Hepatocyte (in vitro differentiated cells): Measurements from ENCODE around the gene FGF12. TPM values are rescaled to one million over a fixed set of nuclear protein-coding genes. Genes with fewer than 3 reads are reported as not detected.

Experiments
- DNase-seq: peaks from one replicate; pipeline ENCODE4 v3.0.0-alpha.2; 2016; ENCODE audit warnings: low spot score
- H2AFZ ChIP-seq: fragments of 200-600 bp; sonication (generic); 2 replicates; pipeline ENCODE4 v1.6.0; 2016; ENCODE audit warnings: antibody characterized with exemption, mild to moderate bottlenecking
- H3K27ac ChIP-seq: fragments of 200-600 bp; sonication (generic); 2 replicates; pipeline ENCODE4 v1.5.1; 2016; ENCODE audit warnings: mild to moderate bottlenecking
- H3K27me3 ChIP-seq: fragments of 200-600 bp; sonication (generic); 2 replicates; pipeline ENCODE4 v1.6.1; 2016
- H3K36me3 ChIP-seq: fragments of 200-600 bp; sonication (generic); replicated peaks from 2 replicates; pipeline ENCODE4 v1.5.1; 2016; ENCODE audit warnings: low read depth; ENCODE audit not compliant: insufficient read depth
- H3K4me1 ChIP-seq: fragments of 200-600 bp; sonication (generic); 2 replicates; pipeline ENCODE4 v1.5.1; 2016; ENCODE audit warnings: mild to moderate bottlenecking, moderate library complexity; ENCODE audit not compliant: insufficient read depth
- H3K4me2 ChIP-seq: fragments of 200-600 bp; sonication (generic); 2 replicates; pipeline ENCODE4 v1.6.0; 2016
- H3K4me3 ChIP-seq: fragments of 200-600 bp; sonication (generic); 2 replicates; pipeline ENCODE4 v1.5.1; 2016; ENCODE audit warnings: mild to moderate bottlenecking
- H3K79me2 ChIP-seq: fragments of 200-600 bp; sonication (generic); 2 replicates; pipeline ENCODE4 v1.6.0; 2017; ENCODE audit warnings: mild to moderate bottlenecking
- H3K9me2 ChIP-seq: fragments of 200-600 bp; sonication (generic); replicated peaks from 2 replicates; pipeline ENCODE4 v1.6.0; 2017; ENCODE audit warnings: mild to moderate bottlenecking; ENCODE audit not compliant: insufficient read depth
- H3K9me3 ChIP-seq: fragments of 200-600 bp; sonication (generic); 2 replicates; pipeline ENCODE4 v1.5.1; 2016; ENCODE audit warnings: low read depth, mild to moderate bottlenecking
- H4K20me1 ChIP-seq: fragments of 200-600 bp; sonication (generic); 2 replicates; pipeline ENCODE4 v1.6.0; 2016; ENCODE audit warnings: mild to moderate bottlenecking; ENCODE audit not compliant: insufficient read depth, poor library complexity, severe bottlenecking
- EZH2 ChIP-seq: fragments of 200-600 bp; sonication (generic); IDR thresholded peaks from 2 replicates; pipeline ENCODE4 v1.6.1; 2016; ENCODE audit warnings: antibody characterized with exemption, mild to moderate bottlenecking, borderline replicate concordance
- EZH2phosphoT487 ChIP-seq: fragments of 200-600 bp; sonication (generic); IDR thresholded peaks from one replicate; pipeline ENCODE4 v1.6.1; 2018; ENCODE audit warnings: antibody characterized with exemption, mild to moderate bottlenecking, low read depth, moderate library complexity; ENCODE audit not compliant: unreplicated experiment, severe bottlenecking
- WGBS: methylation state at CpG from one replicate; pipeline ENCODE4 v1.1.6; 2016; ENCODE audit warnings: low lambda C conversion rate; ENCODE audit errors: missing lambda C conversion rate; 5-methylcytosine and 5-hydroxymethylcytosine counted together
- polyA plus RNA-seq: library from polyadenylated mRNA; unstranded; fragments of >200 nt; fragmentation: Nextera tagmentation; extraction: Ambion mirVana; gene quantifications from 2 replicates; pipeline ENCODE4 v1.2.1, GENCODE V29; 2016
- total RNA-seq: library from RNA; depleted of rRNA; stranded (reverse); fragments of >200 nt; gene quantifications from 2 replicates; pipeline ENCODE4 v1.2.3, GENCODE V29; 2014
- TF ChIP-seq, protein P1 (sequence below): fragments of 200-600 bp; sonication (generic); IDR thresholded peaks from 2 replicates; pipeline ENCODE4 v1.5.1; 2016; ENCODE audit warnings: antibody characterized with exemption, mild to moderate bottlenecking; ENCODE audit not compliant: poor library complexity

FGF12 gene
- total and polyA plus RNA-seq, 2 experiments from 2014 or later, result 2.1 TPM

DNA sequence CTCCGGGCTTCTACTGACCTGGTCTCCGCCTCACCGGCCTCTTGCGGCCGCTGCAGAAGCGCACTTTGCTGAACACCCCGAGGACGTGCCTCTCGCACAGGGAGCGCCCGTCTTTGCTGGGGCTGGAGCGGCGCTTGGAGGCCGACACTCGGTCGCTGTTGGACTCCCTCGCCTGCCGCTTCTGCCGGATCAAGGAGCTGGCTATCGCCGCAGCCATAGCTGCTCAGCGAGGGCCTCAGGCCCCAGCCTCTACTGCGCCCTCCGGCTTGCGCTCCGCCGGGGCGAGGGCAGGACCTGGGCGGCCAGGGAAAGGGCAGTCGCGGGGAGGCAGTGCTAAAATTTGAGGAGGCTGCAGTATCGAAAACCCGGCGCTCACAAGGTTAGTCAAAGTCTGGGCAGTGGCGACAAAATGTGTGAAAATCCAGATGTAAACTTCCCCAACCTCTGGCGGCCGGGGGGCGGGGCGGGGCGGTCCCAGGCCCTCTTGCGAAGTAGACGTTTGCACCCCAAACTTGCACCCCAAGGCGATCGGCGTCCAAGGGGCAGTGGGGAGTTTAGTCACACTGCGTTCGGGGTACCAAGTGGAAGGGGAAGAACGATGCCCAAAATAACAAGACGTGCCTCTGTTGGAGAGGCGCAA, 319.2 kb downstream of the FGF12 start:
- H3K27ac ChIP-seq, result no peak overlapping the region
- H3K79me2 ChIP-seq, result no peaks in the 10 kb centered on the region
- H3K9me3 ChIP-seq, result no peaks in the 10 kb centered on the region
- no peaks in the 10 kb centered on the region for H3K9me2 ChIP-seq
- H3K27me3 ChIP-seq, result peaks cover 72% of the 10 kb centered on the region
- H3K36me3 ChIP-seq, result no peaks in the 10 kb centered on the region
- no peaks in the 10 kb centered on the region for H3K4me1 ChIP-seq
- WGBS, result under 1% methylated on average over 50 of the region's 50 CpGs
- peak overlapping the region; percentile 75 for H3K4me3 ChIP-seq
- peak overlapping the region; percentile 98 for H3K4me2 ChIP-seq
- DNase-seq, result peak; percentile 55
- H2AFZ ChIP-seq, result peak overlapping the region; percentile 66
- TF ChIP-seq, protein P1, sequence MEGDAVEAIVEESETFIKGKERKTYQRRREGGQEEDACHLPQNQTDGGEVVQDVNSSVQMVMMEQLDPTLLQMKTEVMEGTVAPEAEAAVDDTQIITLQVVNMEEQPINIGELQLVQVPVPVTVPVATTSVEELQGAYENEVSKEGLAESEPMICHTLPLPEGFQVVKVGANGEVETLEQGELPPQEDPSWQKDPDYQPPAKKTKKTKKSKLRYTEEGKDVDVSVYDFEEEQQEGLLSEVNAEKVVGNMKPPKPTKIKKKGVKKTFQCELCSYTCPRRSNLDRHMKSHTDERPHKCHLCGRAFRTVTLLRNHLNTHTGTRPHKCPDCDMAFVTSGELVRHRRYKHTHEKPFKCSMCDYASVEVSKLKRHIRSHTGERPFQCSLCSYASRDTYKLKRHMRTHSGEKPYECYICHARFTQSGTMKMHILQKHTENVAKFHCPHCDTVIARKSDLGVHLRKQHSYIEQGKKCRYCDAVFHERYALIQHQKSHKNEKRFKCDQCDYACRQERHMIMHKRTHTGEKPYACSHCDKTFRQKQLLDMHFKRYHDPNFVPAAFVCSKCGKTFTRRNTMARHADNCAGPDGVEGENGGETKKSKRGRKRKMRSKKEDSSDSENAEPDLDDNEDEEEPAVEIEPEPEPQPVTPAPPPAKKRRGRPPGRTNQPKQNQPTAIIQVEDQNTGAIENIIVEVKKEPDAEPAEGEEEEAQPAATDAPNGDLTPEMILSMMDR, result no peak
- TF ChIP-seq EZH2 (peak; percentile 59), EZH2phosphoT487 (no peak)
- H4K20me1 ChIP-seq, result no peaks in the 10 kb centered on the region

DNA sequence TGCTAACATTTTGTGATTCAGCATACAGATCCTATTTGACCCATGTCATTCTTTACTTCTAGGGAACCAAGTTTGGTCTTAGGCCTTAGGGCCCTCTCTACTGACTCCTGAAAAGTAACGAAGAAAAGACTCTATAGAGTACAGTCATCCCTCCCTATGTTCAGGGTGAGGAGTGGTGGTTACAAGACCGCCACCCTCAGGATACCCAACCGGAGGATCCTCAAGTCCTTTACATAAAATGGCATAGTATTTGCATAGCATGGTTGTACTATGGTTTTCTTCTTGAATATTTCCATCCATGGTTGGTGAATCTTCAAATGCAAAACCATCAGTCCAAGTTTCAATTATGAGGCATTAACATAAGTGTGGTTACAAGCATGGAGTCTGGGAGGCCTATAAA, 327.6 kb downstream of the FGF12 start:
- Histone ChIP-seq H3K9me2 (no peaks in the 10 kb centered on the region), H3K79me2 (no peaks in the 10 kb centered on the region), H3K27me3 (no peaks in the 10 kb centered on the region), H3K36me3 (no peaks in the 10 kb centered on the region), H3K27ac (no peak overlapping the region), H3K4me2 (no peak overlapping the region), H4K20me1 (no peaks in the 10 kb centered on the region), H3K4me1 (no peaks in the 10 kb centered on the region), H3K4me3 (no peak overlapping the region), H3K9me3 (no peaks in the 10 kb centered on the region), H2AFZ (no peak overlapping the region)
- no peak for DNase-seq
- TF ChIP-seq EZH2phosphoT487 (no peak), EZH2 (no peak)
- TF ChIP-seq, protein P1, result no peak
- WGBS, result 97% methylated on average over 3 of the region's 3 CpGs

DNA sequence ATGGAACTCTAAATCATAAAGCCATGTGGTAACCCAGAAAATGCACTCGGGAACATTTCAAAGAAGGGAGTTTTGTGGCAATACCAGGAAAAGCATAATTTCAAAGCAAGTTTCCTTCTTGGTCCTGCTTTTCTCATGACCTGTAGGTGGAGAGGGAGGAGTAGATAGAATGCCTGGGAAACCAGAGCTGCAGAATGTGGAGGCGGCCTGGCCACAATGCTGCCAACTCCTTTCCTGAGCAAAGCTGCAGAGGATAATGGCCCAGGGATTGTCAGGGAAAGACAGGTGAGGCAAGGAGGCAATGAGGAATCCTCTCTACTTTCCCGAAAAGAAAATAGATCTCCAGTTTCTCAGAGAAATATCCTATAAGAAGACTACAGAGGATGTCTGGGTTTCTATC, 330.3 kb downstream of the FGF12 start:
- TF ChIP-seq EZH2phosphoT487 (no peak), EZH2 (no peak)
- TF ChIP-seq, protein P1, result no peak
- Histone ChIP-seq H3K79me2 (no peaks in the 10 kb centered on the region), H3K27ac (no peak overlapping the region), H3K9me2 (no peaks in the 10 kb centered on the region), H3K4me2 (no peak overlapping the region), H3K27me3 (no peaks in the 10 kb centered on the region), H4K20me1 (no peaks in the 10 kb centered on the region), H3K9me3 (no peaks in the 10 kb centered on the region), H3K4me3 (no peak overlapping the region), H3K4me1 (no peaks in the 10 kb centered on the region), H2AFZ (no peak overlapping the region), H3K36me3 (no peaks in the 10 kb centered on the region)
- 94% methylated on average over 3 of the region's 3 CpGs for WGBS
- no peak for DNase-seq
